K562 (cell line): ENCODE data around the gene TBRG4. TPM values are rescaled to one million over a fixed set of nuclear protein-coding genes. Genes with fewer than 3 reads are reported as not detected.

Source experiments
- CBFA2T2 ChIP-seq: fragments of 450-650 bp; conservative IDR thresholded peaks from 2 replicates; pipeline ENCODE4 v1.6.1; 2017; ENCODE audit warnings: mild to moderate bottlenecking
- ELF4 ChIP-seq: fragments of 450-650 bp; formaldehyde crosslinking; IDR thresholded peaks from 2 replicates; pipeline ENCODE4 v1.4.0; 2022; ENCODE audit warnings: missing genetic modification characterization
- REST ChIP-seq, 2 experiments: fragments of 450-650 bp; formaldehyde crosslinking in 1 of 2; IDR thresholded peaks; 2 replicates each; pipeline versions ENCODE4 v1.4.0 to v1.6.1; 2014 to 2020; ENCODE audit warnings: mild to moderate bottlenecking in 2 of 2, borderline replicate concordance in 1 of 2, low read depth in 1 of 2
- SRSF7 ChIP-seq: fragments of 200-400 bp; formaldehyde crosslinking; optimal IDR thresholded peaks from 2 replicates; pipeline ENCODE3; 2017; ENCODE audit warnings: mild to moderate bottlenecking, low read depth, low read length
- XRCC3 ChIP-seq: fragments of 450-650 bp; IDR thresholded peaks from 2 replicates; pipeline ENCODE4 v1.6.1; 2017; ENCODE audit warnings: mild to moderate bottlenecking, moderate library complexity
- ZMIZ1 ChIP-seq, 2 experiments: fragments of 150-350 bp in 1 of 2; IDR thresholded peaks; 2 replicates each; pipeline ENCODE4 v1.6.1; 2012 to 2016; ENCODE audit warnings: low read depth in 2 of 2, low read length in 2 of 2, mild to moderate bottlenecking in 1 of 2, moderate library complexity in 1 of 2
- ZNF184 ChIP-seq: sonication (generic); formaldehyde crosslinking; IDR thresholded peaks from 2 replicates; pipeline ENCODE4 v1.5.0; 2020; ENCODE audit warnings: missing genetic modification reagents
- ZNF24 ChIP-seq: fragments of 450-650 bp; IDR thresholded peaks from 2 replicates; pipeline ENCODE4 v1.6.1; 2016
- ZNF695 ChIP-seq: fragments of 450-650 bp; formaldehyde crosslinking; IDR thresholded peaks from 2 replicates; pipeline ENCODE4 v1.4.0; 2020; ENCODE audit warnings: mild to moderate bottlenecking, moderate library complexity
- polyA plus RNA-seq, 8 experiments: library from polyadenylated mRNA; depleted of rRNA in 4 of 8; stranded (reverse) in 5 of 8; unstranded in 3 of 8; fragments of >200 nt; fragmentation: Nextera tagmentation in 2 of 8; fragmentation: Illumina TruSeq in 1 of 8; extraction: Ambion mirVana in 2 of 8; extraction: Trizol in 1 of 8; gene quantifications; 2 replicates each; pipeline versions ENCODE4 v1.2.1 to v1.2.3, GENCODE V29; 2011 to 2014; ENCODE audit warnings: inconsistent platforms in 1 of 8, missing spikeins in 1 of 8
- total RNA-seq, 7 experiments: library from RNA; depleted of rRNA in 6 of 7; stranded (reverse); fragments of >200 nt in 6 of 7; fragmentation: Illumina TruSeq in 2 of 7; extraction: Trizol in 2 of 7; gene quantifications; 2 replicates each; pipeline versions ENCODE4 v1.2.1 to v1.2.3, GENCODE V29; 2011 to 2021; ENCODE audit warnings: low replicate concordance in 1 of 7

Gene TBRG4
- total and polyA plus RNA-seq, 9 of the 15 experiments (the other 6 are each of a cell fraction or from before 2014, with no cell fraction given): 11.2 to 322 (median 216) TPM

- TF ChIP-seq REST (IDR thresholded peaks at IDR 0.05; ENCODE audit: borderline replicate concordance): no peak
- TF ChIP-seq REST (CRISPR knock-in tag; IDR thresholded peaks at IDR 0.05; ENCODE audit: low read depth): no peak
- no peak for TF ChIP-seq SRSF7
- peak; percentile 51; the same call in 1 of the 2 replicates for TF ChIP-seq ZNF24
- TF ChIP-seq ZNF184: no peak
- TF ChIP-seq ZMIZ1 (IDR thresholded peaks at IDR 0.05; ENCODE audit: low read depth in 2 of 2, low read length in 2 of 2): no peak
- no peak for TF ChIP-seq ZNF695
- no peak for TF ChIP-seq ELF4 (CRISPR knock-in tag)
- no peak for TF ChIP-seq CBFA2T2
- TF ChIP-seq XRCC3: no peak
Measured at GRCh38 chr7:45148653-45148973, 37.1 kb upstream of the TBRG4 start (continued).
